NB4 (cell line): Measurements from ENCODE around the gene SOX6.

ENCODE experiments used
- DNase-seq: peaks from one replicate; pipeline ENCODE4 v3.0.0; 2010; ENCODE audit warnings: low read depth
- H3K4me3 ChIP-seq: one replicate; pipeline ENCODE4 v1.5.1; 2011; ENCODE audit warnings: mild to moderate bottlenecking, low read depth, low read length, moderate library complexity
- MYC ChIP-seq: IDR thresholded peaks from 2 replicates; pipeline ENCODE4 v1.6.1; 2011; ENCODE audit warnings: low read depth, low read length
- POLR2A ChIP-seq: IDR thresholded peaks from 2 replicates; pipeline ENCODE4 v1.6.1; 2011; ENCODE audit warnings: mild to moderate bottlenecking; ENCODE audit not compliant: insufficient read length; ENCODE audit errors: extremely low read depth
- TF ChIP-seq, protein P1 (sequence below): IDR thresholded peaks from one replicate; pipeline ENCODE4 v1.5.1; 2012; ENCODE audit warnings: low read depth, low read length
- TF ChIP-seq, protein P2 (sequence below): IDR thresholded peaks from 2 replicates; pipeline ENCODE4 v1.6.1; 2011; ENCODE audit warnings: low read depth, low read length

The SOX6 gene

DNA sequence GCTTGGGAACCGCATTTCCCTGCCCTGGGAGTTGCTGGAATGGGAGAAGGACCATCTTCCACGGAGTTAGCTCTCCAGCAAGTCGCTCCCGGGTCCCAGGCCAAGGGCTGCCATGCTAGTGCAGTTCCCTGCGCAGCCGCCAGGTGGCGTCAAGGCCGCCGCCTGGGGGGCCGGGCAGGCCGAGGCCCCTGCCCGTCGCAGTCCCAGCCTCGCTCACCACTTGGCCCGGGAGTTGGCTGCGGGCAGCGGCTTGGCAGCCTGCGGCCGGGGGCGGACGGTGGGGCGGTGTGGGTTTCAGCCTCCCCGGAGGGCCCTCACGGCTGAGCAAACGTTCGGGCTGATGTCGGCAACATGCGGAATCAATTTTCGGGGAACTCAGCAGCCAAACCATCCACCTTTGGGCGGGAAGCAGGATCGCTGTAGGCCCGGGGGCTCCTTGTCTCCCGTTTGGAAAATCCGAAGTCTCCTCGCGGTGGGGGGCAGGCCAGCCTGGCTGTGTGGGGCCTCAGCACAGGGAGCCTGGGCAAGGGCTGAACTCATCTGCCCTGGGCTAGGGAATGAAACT lies 415.1 kb downstream of the SOX6 start:
- no peak overlapping the region for H3K4me3 ChIP-seq
- DNase-seq = peak; percentile 9
- TF ChIP-seq, protein P1, sequence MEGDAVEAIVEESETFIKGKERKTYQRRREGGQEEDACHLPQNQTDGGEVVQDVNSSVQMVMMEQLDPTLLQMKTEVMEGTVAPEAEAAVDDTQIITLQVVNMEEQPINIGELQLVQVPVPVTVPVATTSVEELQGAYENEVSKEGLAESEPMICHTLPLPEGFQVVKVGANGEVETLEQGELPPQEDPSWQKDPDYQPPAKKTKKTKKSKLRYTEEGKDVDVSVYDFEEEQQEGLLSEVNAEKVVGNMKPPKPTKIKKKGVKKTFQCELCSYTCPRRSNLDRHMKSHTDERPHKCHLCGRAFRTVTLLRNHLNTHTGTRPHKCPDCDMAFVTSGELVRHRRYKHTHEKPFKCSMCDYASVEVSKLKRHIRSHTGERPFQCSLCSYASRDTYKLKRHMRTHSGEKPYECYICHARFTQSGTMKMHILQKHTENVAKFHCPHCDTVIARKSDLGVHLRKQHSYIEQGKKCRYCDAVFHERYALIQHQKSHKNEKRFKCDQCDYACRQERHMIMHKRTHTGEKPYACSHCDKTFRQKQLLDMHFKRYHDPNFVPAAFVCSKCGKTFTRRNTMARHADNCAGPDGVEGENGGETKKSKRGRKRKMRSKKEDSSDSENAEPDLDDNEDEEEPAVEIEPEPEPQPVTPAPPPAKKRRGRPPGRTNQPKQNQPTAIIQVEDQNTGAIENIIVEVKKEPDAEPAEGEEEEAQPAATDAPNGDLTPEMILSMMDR = peak; percentile 51
- no peak for TF ChIP-seq POLR2A

DNA sequence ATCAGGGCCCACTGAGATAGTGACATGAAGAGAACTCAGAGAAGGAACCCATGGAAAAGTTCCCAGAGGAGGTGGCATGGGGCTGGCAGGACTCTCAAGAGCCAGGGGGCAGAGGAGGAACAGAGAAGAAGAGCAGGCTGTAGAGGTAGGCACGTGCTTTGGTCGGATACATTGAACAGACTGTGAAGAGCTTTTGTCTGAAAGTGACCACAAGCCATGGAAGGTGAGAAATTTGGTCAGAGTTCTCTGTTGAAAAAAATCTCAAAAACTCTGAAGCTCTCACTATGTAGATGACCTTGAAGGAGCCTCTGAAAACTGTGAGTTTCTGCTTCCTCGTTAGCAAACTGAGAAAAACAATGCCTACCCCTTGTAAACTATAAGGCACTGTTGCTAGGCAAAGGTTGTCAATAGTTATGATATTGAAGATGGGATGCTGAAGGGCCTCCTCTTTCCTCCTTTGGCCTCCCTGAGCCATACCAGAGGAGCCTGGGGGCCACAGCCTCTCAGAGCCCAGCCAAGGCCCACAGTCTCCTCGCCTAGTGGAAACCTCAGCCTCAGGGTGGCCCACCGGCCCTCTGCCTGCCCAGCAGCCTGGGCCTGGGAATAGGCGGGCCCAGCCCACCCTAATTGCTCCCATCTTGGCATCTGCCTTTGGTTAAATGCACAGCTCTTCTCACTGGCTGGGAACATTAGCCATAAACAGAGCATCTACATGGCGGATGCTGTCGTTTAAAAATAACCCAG lies 415.7 kb downstream of the SOX6 start:
- TF ChIP-seq MYC (no peak), POLR2A (no peak)
- TF ChIP-seq, protein P1 = no peak
- TF ChIP-seq, protein P2, sequence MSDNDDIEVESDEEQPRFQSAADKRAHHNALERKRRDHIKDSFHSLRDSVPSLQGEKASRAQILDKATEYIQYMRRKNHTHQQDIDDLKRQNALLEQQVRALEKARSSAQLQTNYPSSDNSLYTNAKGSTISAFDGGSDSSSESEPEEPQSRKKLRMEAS = no peak
- no peak for DNase-seq
- H3K4me3 ChIP-seq = no peak overlapping the region

DNA sequence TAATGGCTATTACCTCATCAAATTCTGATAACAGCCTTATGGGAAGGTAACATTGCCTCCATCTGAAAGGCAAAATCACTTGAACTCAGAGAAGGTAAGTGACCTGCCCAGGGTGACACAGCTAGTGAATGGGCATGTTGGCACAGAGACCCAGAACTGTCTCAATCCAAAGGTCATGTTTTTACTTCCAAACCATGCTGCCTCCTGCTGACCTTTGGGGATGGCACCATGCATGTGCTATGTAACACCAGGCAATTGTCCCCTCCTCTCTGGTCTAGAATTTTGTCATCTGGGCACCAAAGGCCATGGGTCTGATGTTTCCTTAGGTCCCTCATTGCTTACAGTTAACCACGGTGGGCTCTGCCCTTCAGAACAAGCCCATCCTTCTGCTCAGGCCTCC lies 417.4 kb downstream of the SOX6 start:
- DNase-seq = no peak
- TF ChIP-seq, protein P2 = no peak
- TF ChIP-seq POLR2A = no peak
- no peak overlapping the region for H3K4me3 ChIP-seq

DNA sequence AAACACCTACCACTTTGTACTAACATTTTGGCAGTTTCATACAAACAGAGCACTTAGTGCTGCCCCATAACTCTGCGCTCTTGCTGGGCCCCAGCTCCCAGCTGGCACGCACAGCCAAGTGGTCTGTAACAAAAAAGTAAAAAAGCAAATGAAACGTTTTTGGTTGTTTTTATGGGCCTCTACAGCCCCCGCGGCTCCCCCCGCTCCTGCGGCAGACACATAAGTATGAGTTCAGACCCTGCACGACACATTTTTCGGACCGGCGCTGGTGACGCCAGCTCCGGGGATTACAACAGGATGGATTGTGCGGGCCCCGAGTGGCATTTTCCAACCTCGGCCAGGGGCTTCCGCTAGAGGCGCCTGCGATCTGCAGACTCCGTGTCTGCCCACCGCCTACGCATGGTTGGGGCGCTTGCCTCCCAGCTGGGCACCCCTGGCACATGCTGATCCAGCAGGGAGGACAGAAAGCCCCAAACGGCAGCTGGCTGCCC lies 418.2 kb downstream of the SOX6 start:
- TF ChIP-seq POLR2A (no peak), MYC (no peak)
- TF ChIP-seq, protein P2 = no peak
- TF ChIP-seq, protein P1 = no peak
- no peak for DNase-seq
- H3K4me3 ChIP-seq = no peak overlapping the region

DNA sequence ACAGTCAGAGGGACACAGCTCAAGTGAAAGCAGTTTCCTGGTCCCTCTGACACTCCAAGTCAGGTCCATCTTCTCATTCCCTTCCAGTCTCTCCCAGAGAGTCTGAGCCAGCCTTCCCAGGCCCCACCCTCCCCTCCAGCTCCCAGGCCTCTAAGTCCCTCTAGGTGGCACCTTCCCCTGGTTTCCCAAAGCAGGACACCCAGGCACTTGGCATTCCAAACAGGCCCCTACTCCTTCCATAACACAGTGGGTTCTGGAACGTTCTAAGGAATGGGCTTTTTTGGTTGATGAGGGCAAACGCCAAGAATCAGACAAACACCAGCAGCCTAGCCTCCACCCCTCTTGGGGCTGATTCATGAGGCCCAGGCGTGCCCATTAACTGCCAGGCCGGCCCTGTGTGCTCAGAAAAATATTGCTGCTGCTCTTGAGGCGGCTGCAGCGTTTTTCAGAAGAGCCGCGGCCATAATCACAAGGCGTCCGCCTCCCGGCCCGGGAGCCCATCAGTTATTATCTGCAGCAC lies 418.7 kb downstream of the SOX6 start:
- no peak overlapping the region for H3K4me3 ChIP-seq
- TF ChIP-seq, protein P2 = no peak
- TF ChIP-seq, protein P1 = no peak
- TF ChIP-seq MYC (no peak), POLR2A (no peak)
- DNase-seq = no peak

DNA sequence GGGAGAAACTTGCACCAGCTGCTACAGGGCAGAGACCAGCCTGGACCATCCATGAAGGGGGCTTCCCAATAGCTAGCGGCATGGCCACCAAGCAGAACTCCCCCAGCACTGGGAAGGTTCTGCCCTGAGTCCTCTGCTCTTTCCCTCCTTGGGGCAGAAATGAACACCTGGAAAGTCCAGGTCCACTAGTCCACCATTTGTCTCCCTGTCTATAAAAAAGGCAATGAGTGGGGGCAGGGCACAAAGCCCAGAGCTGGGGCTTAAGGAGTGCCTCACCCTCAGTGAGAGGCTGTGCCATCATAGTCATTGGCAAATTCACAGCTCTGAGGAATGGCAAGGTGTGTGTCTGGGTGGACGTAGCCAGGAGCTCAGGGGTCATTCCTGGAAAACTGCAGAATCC lies 420.3 kb downstream of the SOX6 start:
- TF ChIP-seq, protein P1 = no peak
- TF ChIP-seq, protein P2 = no peak
- no peak for TF ChIP-seq MYC
- TF ChIP-seq POLR2A = no peak
- DNase-seq = no peak
- H3K4me3 ChIP-seq = no peak overlapping the region
